Activated CD4-positive, alpha-beta memory T cell treated with anti-CD3 and anti-CD28 coated beads for 36 hours (primary cell): ENCODE measurements around the gene USP24. TPM values are rescaled to one million over a fixed set of nuclear protein-coding genes. Genes with fewer than 3 reads are reported as not detected.
A peak's percentile ranks its signal among the peaks of the same experiment; 100 is the strongest.
"Not testable (repeated sequence)": the region's sequence is repeated elsewhere in the genome, so short reads cannot be mapped to it uniquely, and the experiment has no call there.

Experiments
- CTCF ChIA-PET: fragments of 350-600 bp; sonication (Branson Sonifier 250); formaldehyde crosslinking; loops from one replicate; lab custom pipeline; 2021; ENCODE audit warnings: antibody characterized with exemption, inconsistent platforms; lab: Charles Lee
- POLR2A ChIA-PET: fragments of 350-600 bp; sonication (Branson Sonifier 250); formaldehyde crosslinking; loops from one replicate; lab custom pipeline; 2021; ENCODE audit warnings: antibody characterized with exemption; lab: Charles Lee
- DNase-seq: peaks from one replicate; pipeline ENCODE4 v3.0.0-alpha.2; 2020
- H3K27ac Mint-ChIP-seq: one replicate; pipeline ENCODE4 v1.8.0; 2021; ENCODE audit warnings: mixed read lengths
- H3K27me3 Mint-ChIP-seq: one replicate; pipeline ENCODE4 v1.8.0; 2021; ENCODE audit warnings: mixed read lengths
- H3K36me3 Mint-ChIP-seq: one replicate; pipeline ENCODE4 v1.8.0; 2021; ENCODE audit warnings: mixed read lengths
- H3K4me1 Mint-ChIP-seq: one replicate; pipeline ENCODE4 v1.8.0; 2021; ENCODE audit warnings: low read depth, mixed read lengths
- H3K4me3 Mint-ChIP-seq: one replicate; pipeline ENCODE4 v1.8.0; 2021; ENCODE audit warnings: mild to moderate bottlenecking, mixed read lengths
- H3K9me3 Mint-ChIP-seq: one replicate; pipeline ENCODE4 v1.8.0; 2021; ENCODE audit warnings: mixed read lengths
- intact Hi-C: fragments of 100-400 bp; cut with micrococcal nuclease; formaldehyde crosslinking; loops from one replicate; pipeline ENCODE4 v1.15.1; 2023
- total RNA-seq, 2 experiments: library from RNA; stranded (reverse); gene quantifications; one replicate each; pipeline ENCODE4 v1.2.3, GENCODE V29; 2021

The USP24 gene
- total RNA-seq, 2 experiments from 2014 or later = 37.4 to 39.9 TPM

GRCh38 chr1:55131801-55132200 is 83.4 kb downstream of the USP24 start:
- H3K27ac Mint-ChIP-seq = no peak overlapping the region
- peaks cover 50% of the 10 kb centered on the region for H3K36me3 Mint-ChIP-seq
- no peak overlapping the region for H3K4me3 Mint-ChIP-seq
- ChIA-PET CTCF (no interaction called here), POLR2A (no interaction called here)
- no peak for DNase-seq
- intact Hi-C loops = no loop called here
- peaks cover 27% of the 10 kb centered on the region for H3K4me1 Mint-ChIP-seq
- no peaks in the 10 kb centered on the region for H3K27me3 Mint-ChIP-seq
- H3K9me3 Mint-ChIP-seq = no peaks in the 10 kb centered on the region

GRCh38 chr1:55131218-55131617 is 83.9 kb downstream of the USP24 start:
- Mint-ChIP-seq H3K27ac (no peak overlapping the region), H3K27me3 (no peaks in the 10 kb centered on the region), H3K4me3 (no peak overlapping the region), H3K9me3 (no peaks in the 10 kb centered on the region), H3K36me3 (peaks cover 55% of the 10 kb centered on the region), H3K4me1 (peaks cover 28% of the 10 kb centered on the region)
- DNase-seq = no peak
- ChIA-PET POLR2A (no interaction called here), CTCF (interaction anchor here (3.6 kb wide), 1 partner anchor 147 kb away, joined by 16 read pairs; no protein-coding TSS in a partner anchor)
- intact Hi-C loops = no loop called here

- Mint-ChIP-seq H3K27me3 (no peaks in the 10 kb centered on the region), H3K36me3 (peaks cover 65% of the 10 kb centered on the region), H3K4me1 (peaks cover 33% of the 10 kb centered on the region), H3K9me3 (no peaks in the 10 kb centered on the region), H3K4me3 (no peak overlapping the region), H3K27ac (no peak overlapping the region)
- POLR2A ChIA-PET = no interaction called here
- intact Hi-C loops = loop anchor here (2.0 kb wide), 1 partner anchor 76 kb away; no protein-coding TSS in a partner anchor
- CTCF ChIA-PET = interaction anchor here (3.6 kb wide), 1 partner anchor 149 kb away, joined by 16 read pairs; no protein-coding TSS in a partner anchor
- no peak for DNase-seq
Measured at GRCh38 chr1:55129194-55129728, 85.9 kb downstream of the USP24 start.

- H3K36me3 Mint-ChIP-seq = peaks cover 65% of the 10 kb centered on the region
- peaks cover 33% of the 10 kb centered on the region for H3K4me1 Mint-ChIP-seq
- H3K9me3 Mint-ChIP-seq = no peaks in the 10 kb centered on the region
- DNase-seq = no peak
- no peak overlapping the region for H3K4me3 Mint-ChIP-seq
- CTCF ChIA-PET = interaction anchor here (0.6 to 3.6 kb wide), 5 partner anchors 11 to 150 kb away, joined by 3 to 16 read pairs (median 4); no protein-coding TSS in a partner anchor
- POLR2A ChIA-PET = interaction anchor here (1.3 to 1.4 kb wide), 2 partner anchors 9 to 149 kb away, joined by 3 read pairs; no protein-coding TSS in a partner anchor
- no peaks in the 10 kb centered on the region for H3K27me3 Mint-ChIP-seq
- H3K27ac Mint-ChIP-seq = peak overlapping the region; percentile 79
- intact Hi-C loops = loop anchor here (1.0 to 2.0 kb wide), 3 partner anchors 12 to 76 kb away; no protein-coding TSS in a partner anchor
Measured at GRCh38 chr1:55128418-55128995, 86.7 kb downstream of the USP24 start.

GRCh38 chr1:55127827-55128343 is 87.3 kb downstream of the USP24 start:
- no peak overlapping the region for H3K4me3 Mint-ChIP-seq
- H3K27ac Mint-ChIP-seq = peak overlapping the region; percentile 79
- CTCF ChIA-PET = interaction anchor here (0.6 to 3.6 kb wide), 6 partner anchors 11 to 150 kb away, joined by 3 to 16 read pairs (median 4); no protein-coding TSS in a partner anchor
- intact Hi-C loops = loop anchor here (1.0 to 2.0 kb wide), 3 partner anchors 12 to 77 kb away; no protein-coding TSS in a partner anchor
- H3K36me3 Mint-ChIP-seq = peaks cover 70% of the 10 kb centered on the region
- no peaks in the 10 kb centered on the region for H3K9me3 Mint-ChIP-seq
- H3K27me3 Mint-ChIP-seq = no peaks in the 10 kb centered on the region
- peak; percentile 35 for DNase-seq
- H3K4me1 Mint-ChIP-seq = peaks cover 33% of the 10 kb centered on the region
- POLR2A ChIA-PET = interaction anchor here (1.3 to 1.4 kb wide), 2 partner anchors 9 to 149 kb away, joined by 3 read pairs; no protein-coding TSS in a partner anchor

- H3K36me3 Mint-ChIP-seq = peaks cover 78% of the 10 kb centered on the region
- no peak for DNase-seq
- H3K4me1 Mint-ChIP-seq = peaks cover 24% of the 10 kb centered on the region
- H3K27me3 Mint-ChIP-seq = no peaks in the 10 kb centered on the region
- CTCF ChIA-PET = interaction anchor here (2.3 kb wide), 1 partner anchor 153 kb away, joined by 9 read pairs; no protein-coding TSS in a partner anchor
- no peak overlapping the region for H3K4me3 Mint-ChIP-seq
- POLR2A ChIA-PET = no interaction called here
- H3K27ac Mint-ChIP-seq = peak overlapping the region; percentile 68
- intact Hi-C loops = no loop called here
- no peaks in the 10 kb centered on the region for H3K9me3 Mint-ChIP-seq
Measured at GRCh38 chr1:55124470-55124869, 90.7 kb downstream of the USP24 start.

- Mint-ChIP-seq H3K36me3 (peaks cover 81% of the 10 kb centered on the region), H3K4me3 (no peak overlapping the region), H3K27ac (no peak overlapping the region), H3K4me1 (peaks cover 22% of the 10 kb centered on the region), H3K9me3 (no peaks in the 10 kb centered on the region), H3K27me3 (no peaks in the 10 kb centered on the region)
- CTCF ChIA-PET = interaction anchor here (1.0 kb wide), 1 partner anchor 156 kb away, joined by 3 read pairs; no protein-coding TSS in a partner anchor
- no peak for DNase-seq
- POLR2A ChIA-PET = no interaction called here
- intact Hi-C loops = no loop called here
Measured at GRCh38 chr1:55120538-55120937, 94.6 kb downstream of the USP24 start.

- Mint-ChIP-seq H3K36me3 (peaks cover 82% of the 10 kb centered on the region), H3K4me3 (no peak overlapping the region), H3K27me3 (no peaks in the 10 kb centered on the region), H3K9me3 (no peaks in the 10 kb centered on the region), H3K27ac (no peak overlapping the region), H3K4me1 (peaks cover 18% of the 10 kb centered on the region)
- POLR2A ChIA-PET = interaction anchor here (0.7 kb wide), 1 partner anchor 25 kb away, joined by 3 read pairs; no protein-coding TSS in a partner anchor
- intact Hi-C loops = no loop called here
- CTCF ChIA-PET = interaction anchor here (1.1 kb wide), 1 partner anchor 26 kb away, joined by 3 read pairs; no protein-coding TSS in a partner anchor
- DNase-seq = no peak
Measured at GRCh38 chr1:55118651-55119329, 96.4 kb downstream of the USP24 start.

GRCh38 chr1:55117941-55118340 is 97.2 kb downstream of the USP24 start:
- peaks cover 83% of the 10 kb centered on the region for H3K36me3 Mint-ChIP-seq
- peaks cover 2% of the 10 kb centered on the region for H3K9me3 Mint-ChIP-seq
- CTCF ChIA-PET = interaction anchor here (1.1 kb wide), 1 partner anchor 26 kb away, joined by 3 read pairs; no protein-coding TSS in a partner anchor
- POLR2A ChIA-PET = no interaction called here
- H3K4me1 Mint-ChIP-seq = peaks cover 18% of the 10 kb centered on the region
- no peak for DNase-seq
- peak overlapping the region; percentile 15 for H3K27ac Mint-ChIP-seq
- intact Hi-C loops = no loop called here
- H3K27me3 Mint-ChIP-seq = no peaks in the 10 kb centered on the region
- H3K4me3 Mint-ChIP-seq = no peak overlapping the region

- Mint-ChIP-seq H3K27ac (peak overlapping the region; percentile 18), H3K36me3 (peaks cover 59% of the 10 kb centered on the region)
- POLR2A ChIA-PET, intact Hi-C loops, CTCF ChIA-PET, DNase-seq, H3K27me3 Mint-ChIP-seq, H3K4me1 Mint-ChIP-seq, H3K4me3 Mint-ChIP-seq, H3K9me3 Mint-ChIP-seq: not testable (repeated sequence)
Measured at GRCh38 chr1:55109005-55109404, 106.2 kb downstream of the USP24 start.

- Mint-ChIP-seq H3K4me1 (no peaks in the 10 kb centered on the region), H3K36me3 (peaks cover 51% of the 10 kb centered on the region), H3K27me3 (no peaks in the 10 kb centered on the region), H3K27ac (no peak overlapping the region), H3K9me3 (no peaks in the 10 kb centered on the region), H3K4me3 (no peak overlapping the region)
- intact Hi-C loops = no loop called here
- DNase-seq = no peak
- CTCF ChIA-PET = interaction anchor here (0.7 kb wide), 1 partner anchor 21 kb away, joined by 4 read pairs; no protein-coding TSS in a partner anchor
- POLR2A ChIA-PET = no interaction called here
Measured at GRCh38 chr1:55107101-55107500, 108.1 kb downstream of the USP24 start.
